Middle frontal gyrus (tissue), 1 donor: Measurements from ENCODE around the gene AIFM2.
"Not testable (repeated sequence)": the region's sequence is repeated elsewhere in the genome, so short reads cannot be mapped to it uniquely, and the experiment has no call there.

ENCODE experiments used
- DNase-seq: peaks from one replicate; pipeline ENCODE4 v3.0.0-alpha.2; 2015; ENCODE audit warnings: low spot score; ENCODE audit errors: extremely low spot score

Gene AIFM2

GRCh38 chr10:70096016-70096704, 36.5 kb downstream of the AIFM2 start:
- DNase-seq = no peak

GRCh38 chr10:70094250-70094649, 38.4 kb downstream of the AIFM2 start:
- no peak for DNase-seq

GRCh38 chr10:70093335-70093944, 39.2 kb downstream of the AIFM2 start:
- no peak for DNase-seq

- DNase-seq = no peak
Measured at GRCh38 chr10:70092389-70092718, 40.3 kb downstream of the AIFM2 start.

GRCh38 chr10:70090951-70091350, 41.7 kb downstream of the AIFM2 start:
- no peak for DNase-seq

GRCh38 chr10:70090013-70090412, 42.6 kb downstream of the AIFM2 start:
- no peak for DNase-seq

GRCh38 chr10:70088308-70088698, 44.3 kb downstream of the AIFM2 start:
- no peak for DNase-seq

- no peak for DNase-seq
Measured at GRCh38 chr10:70087616-70088307, 44.9 kb downstream of the AIFM2 start.

- no peak for DNase-seq
Measured at GRCh38 chr10:70085975-70086613, 46.5 kb downstream of the AIFM2 start.

GRCh38 chr10:70084189-70084588, 48.4 kb downstream of the AIFM2 start:
- no peak for DNase-seq

GRCh38 chr10:70080789-70081188, 51.8 kb downstream of the AIFM2 start:
- DNase-seq = not testable (repeated sequence)

- no peak for DNase-seq
Measured at GRCh38 chr10:70078937-70079336, 53.7 kb downstream of the AIFM2 start.

GRCh38 chr10:70078329-70078728, 54.3 kb downstream of the AIFM2 start:
- no peak for DNase-seq

GRCh38 chr10:70074971-70075370, 57.7 kb downstream of the AIFM2 start:
- DNase-seq = no peak

- DNase-seq = no peak
Measured at GRCh38 chr10:70074165-70074564, 58.5 kb downstream of the AIFM2 start.

- DNase-seq = no peak
Measured at GRCh38 chr10:70070834-70071233, 61.8 kb downstream of the AIFM2 start.

GRCh38 chr10:70069346-70069745, 63.3 kb downstream of the AIFM2 start:
- no peak for DNase-seq

GRCh38 chr10:70068925-70069324, 63.7 kb downstream of the AIFM2 start:
- DNase-seq = no peak

GRCh38 chr10:70067586-70067985, 65.0 kb downstream of the AIFM2 start:
- no peak for DNase-seq

GRCh38 chr10:70066190-70066589, 66.4 kb downstream of the AIFM2 start:
- DNase-seq = no peak

- no peak for DNase-seq
Measured at GRCh38 chr10:70064486-70064885, 68.1 kb downstream of the AIFM2 start.

GRCh38 chr10:70063418-70064098, 69.1 kb downstream of the AIFM2 start:
- DNase-seq = no peak
